ENCODE measurements around the gene SLC66A2. TPM values are rescaled to one million over a fixed set of nuclear protein-coding genes. Genes with fewer than 3 reads are reported as not detected.

The SLC66A2 gene
- total RNA-seq, 3 donors from 2014 or later, result 33.7 to 38.7 (median 34.8) TPM

- H3K4me3 Mint-ChIP-seq, result no peak overlapping the region
- H3K36me3 Mint-ChIP-seq (ENCODE audit: insufficient read depth), result no peaks in the 10 kb centered on the region
- no peaks in the 10 kb centered on the region for H3K9me3 Mint-ChIP-seq
- no peak for DNase-seq
- H3K4me1 Mint-ChIP-seq (ENCODE audit: low read depth), result peaks cover 5% of the 10 kb centered on the region
- H3K27me3 Mint-ChIP-seq (ENCODE audit: low read depth), result peaks cover 6% of the 10 kb centered on the region
- ATAC-seq, result no peak
Measured at GRCh38 chr18:79855147-79855933, 96.1 kb downstream of the SLC66A2 start.

- Mint-ChIP-seq H3K4me1 (ENCODE audit: low read depth) (peaks cover 5% of the 10 kb centered on the region), H3K36me3 (ENCODE audit: insufficient read depth) (no peaks in the 10 kb centered on the region), H3K9me3 (no peaks in the 10 kb centered on the region), H3K4me3 (no peak overlapping the region), H3K27me3 (ENCODE audit: low read depth) (peaks cover 6% of the 10 kb centered on the region)
- DNase-seq (no peak), ATAC-seq (no peak)
Measured at GRCh38 chr18:79853993-79854364, 97.5 kb downstream of the SLC66A2 start.

- Mint-ChIP-seq H3K4me1 (ENCODE audit: low read depth) (peaks cover 5% of the 10 kb centered on the region), H3K27me3 (ENCODE audit: low read depth) (peaks cover 6% of the 10 kb centered on the region), H3K4me3 (no peak overlapping the region), H3K36me3 (ENCODE audit: insufficient read depth) (no peaks in the 10 kb centered on the region), H3K9me3 (no peaks in the 10 kb centered on the region)
- DNase-seq (no peak), ATAC-seq (no peak)
Measured at GRCh38 chr18:79853303-79853992, 98.0 kb downstream of the SLC66A2 start.

GRCh38 chr18:79852561-79853302 lies 98.7 kb downstream of the SLC66A2 start:
- H3K36me3 Mint-ChIP-seq (ENCODE audit: insufficient read depth), result no peaks in the 10 kb centered on the region
- peaks cover 5% of the 10 kb centered on the region for H3K4me1 Mint-ChIP-seq (ENCODE audit: low read depth)
- no peaks in the 10 kb centered on the region for H3K9me3 Mint-ChIP-seq
- no peak overlapping the region for H3K4me3 Mint-ChIP-seq
- ATAC-seq (no peak), DNase-seq (no peak)
- peaks cover 6% of the 10 kb centered on the region for H3K27me3 Mint-ChIP-seq (ENCODE audit: low read depth)

Other genes with a start within 250 kb of the SLC66A2 start
- not detected for gene KCNG2, start 153.7 kb downstream of the SLC66A2 start, total RNA-seq
- 1 to 10 TPM; 1.5 to 4.8 (median 2.2) TPM for gene HSBP1L1, start 13.0 kb upstream of the SLC66A2 start, total RNA-seq
- 100 to 1,000 TPM; 211 to 261 (median 247) TPM for gene TXNL4A, start 36.9 kb upstream of the SLC66A2 start, total RNA-seq
- 10 to 100 TPM; 40.0 to 52.3 (median 42.6) TPM for gene RBFA, start 82.8 kb upstream of the SLC66A2 start, total RNA-seq
- gene ADNP2, start 157.6 kb upstream of the SLC66A2 start, total RNA-seq, result 10 to 100 TPM; 23.3 to 26.3 (median 25.2) TPM